B cell (primary cell): Measurements from ENCODE around the gene ARHGEF7. TPM values are rescaled to one million over a fixed set of nuclear protein-coding genes. Genes with fewer than 3 reads are reported as not detected.

Experiments used
- ATAC-seq: fragments of 200-7000 bp; cut with Tn5 transposase; one replicate; pipeline ENCODE4 v1.10.0; 2021; ENCODE audit warnings: low read depth, mild to moderate bottlenecking, moderate number of reproducible peaks, moderate library complexity
- CTCF ChIA-PET: fragments of 350-600 bp; sonication (Branson Sonifier 250); formaldehyde crosslinking; loops from one replicate; lab custom pipeline; 2021; ENCODE audit warnings: antibody characterized with exemption, inconsistent platforms; lab: Charles Lee
- POLR2A ChIA-PET: fragments of 350-600 bp; sonication (Branson Sonifier 250); formaldehyde crosslinking; loops from one replicate; lab custom pipeline; 2021; ENCODE audit warnings: antibody characterized with exemption; lab: Charles Lee
- DNase-seq: peaks from one replicate; pipeline ENCODE4 v3.0.0; 2013
- H2AFZ ChIP-seq: 2 replicates; pipeline ENCODE4 v1.6.1; 2012; ENCODE audit warnings: mild to moderate bottlenecking, low read depth, low read length; ENCODE audit not compliant: insufficient read depth, poor library complexity, severe bottlenecking
- H3K27ac ChIP-seq, 2 donors: 1 replicate in 1 of 2; 2 replicates in 1 of 2; pipeline ENCODE4 v1.5.1; 2012 to 2013; ENCODE audit warnings: low read length in 2 of 2, mild to moderate bottlenecking in 2 of 2, moderate library complexity in 1 of 2
- H3K27me3 ChIP-seq, 4 experiments: fragments of 200-600 bp in 1 of 4; sonication (generic) in 1 of 4; replicated peaks in 1 of 4; 1 replicate in 2 of 4; 2 replicates in 2 of 4; pipeline versions ENCODE4 v1.6.1 to v1.7.0; 2013 to 2016; ENCODE audit warnings: low read length in 3 of 4, mild to moderate bottlenecking in 2 of 4, mixed read lengths in 1 of 4, moderate library complexity in 1 of 4; ENCODE audit not compliant: insufficient read depth in 4 of 4, control insufficient read depth in 3 of 4; ENCODE audit errors: control extremely low read depth in 1 of 4
- H3K36me3 ChIP-seq, 2 experiments: replicated peaks in 1 of 2; 1 replicate in 1 of 2; 2 replicates in 1 of 2; pipeline versions ENCODE4 v1.6.1 to v1.7.1; 2013; ENCODE audit warnings: low read length in 1 of 2; ENCODE audit not compliant: insufficient read depth in 2 of 2, control insufficient read depth in 1 of 2; ENCODE audit errors: control extremely low read depth in 1 of 2, extremely low read depth in 1 of 2
- H3K4me1 ChIP-seq, 2 donors: fragments of 200-600 bp in 1 of 2; sonication (generic) in 1 of 2; 1 replicate in 1 of 2; 2 replicates in 1 of 2; pipeline versions ENCODE4 v1.5.1 to v1.6.1; 2013 to 2017; ENCODE audit warnings: low read length in 2 of 2; ENCODE audit not compliant: control insufficient read depth in 2 of 2, insufficient read depth in 2 of 2
- H3K4me2 ChIP-seq: replicated peaks from 2 replicates; pipeline ENCODE3; 2012; ENCODE audit warnings: mild to moderate bottlenecking, low read depth, low read length; ENCODE audit not compliant: poor library complexity, severe bottlenecking
- H3K4me3 ChIP-seq, 5 experiments: fragments of 200-600 bp in 1 of 5; sonication (generic) in 1 of 5; 1 replicate in 3 of 5; 2 replicates in 2 of 5; pipeline versions ENCODE4 v1.5.1 to v1.7.0; 2011 to 2016; ENCODE audit warnings: low read length in 4 of 5, mild to moderate bottlenecking in 4 of 5, low read depth in 2 of 5, control low read depth in 1 of 5, moderate library complexity in 1 of 5; ENCODE audit not compliant: insufficient read depth in 1 of 5; ENCODE audit errors: control extremely low read depth in 1 of 5, extremely low read depth in 1 of 5
- H3K79me2 ChIP-seq: fragments of 200-600 bp; sonication (generic); one replicate; pipeline ENCODE4 v1.6.0; 2016; ENCODE audit warnings: low read length; ENCODE audit not compliant: control insufficient read depth, insufficient read depth
- H3K9ac ChIP-seq: fragments of 200-600 bp; sonication (generic); 2 replicates; pipeline ENCODE4 v1.6.1; 2017; ENCODE audit warnings: mild to moderate bottlenecking, low read length, moderate library complexity
- H3K9me3 ChIP-seq, 3 donors: one replicate each; pipeline versions ENCODE4 v1.6.1 to v1.7.1; 2013; ENCODE audit warnings: low read length in 2 of 3; ENCODE audit not compliant: control insufficient read depth in 2 of 3, insufficient read depth in 1 of 3; ENCODE audit errors: control extremely low read depth in 1 of 3
- H4K20me1 ChIP-seq: 2 replicates; pipeline ENCODE4 v1.6.0; 2012; ENCODE audit warnings: mild to moderate bottlenecking, low read length; ENCODE audit not compliant: insufficient read depth, control insufficient read depth, poor library complexity, severe bottlenecking
- H3K27ac Mint-ChIP-seq: one replicate; pipeline ENCODE4 v1.8.0; 2021; ENCODE audit warnings: mixed read lengths
- H3K27me3 Mint-ChIP-seq: one replicate; pipeline ENCODE4 v1.8.0; 2021; ENCODE audit warnings: mixed read lengths
- H3K4me1 Mint-ChIP-seq: one replicate; pipeline ENCODE4 v1.8.0; 2021; ENCODE audit warnings: mixed read lengths
- H3K4me3 Mint-ChIP-seq: one replicate; pipeline ENCODE4 v1.8.0; 2021; ENCODE audit warnings: mixed read lengths
- H3K9me3 Mint-ChIP-seq: one replicate; pipeline ENCODE4 v1.8.0; 2022; ENCODE audit warnings: mixed read lengths; ENCODE audit not compliant: insufficient read depth
- CTCF ChIP-seq: fragments of 200-600 bp; IDR thresholded peaks from one replicate; pipeline ENCODE4 v1.8.0; 2022; ENCODE audit warnings: antibody characterized with exemption, mild to moderate bottlenecking
- EZH2 ChIP-seq: IDR thresholded peaks from 2 replicates; pipeline ENCODE4 v1.6.1; 2012; ENCODE audit warnings: borderline replicate concordance, low read depth, mild to moderate bottlenecking, moderate library complexity, low read length; ENCODE audit not compliant: insufficient read depth, poor library complexity, severe bottlenecking
- WGBS: methylation state at CpG from one replicate; pipeline ENCODE4 v1.1.5; 2013; ENCODE audit warnings: missing lambda C conversion rate; ENCODE audit not compliant: insufficient coverage; 5-methylcytosine and 5-hydroxymethylcytosine counted together
- intact Hi-C: fragments of 100-400 bp; cut with micrococcal nuclease; formaldehyde crosslinking; loops from one replicate; pipeline ENCODE4 v1.10.0; 2022
- polyA plus RNA-seq: library from polyadenylated mRNA; depleted of rRNA; stranded (reverse); fragments of >200 nt; gene quantifications from 2 replicates; pipeline ENCODE4 v1.2.3, GENCODE V29; 2012
- total RNA-seq, 2 donors: library from RNA; stranded (reverse); fragments of 120-200 nt in 1 of 2; gene quantifications; 1 replicate in 1 of 2; 2 replicates in 1 of 2; pipeline versions ENCODE4 v1.2.3 to v1.2.4, GENCODE V29; 2013 to 2022

The ARHGEF7 gene
- total and polyA plus RNA-seq, 2 donors (not counting 1 experiment from before 2014, with no cell fraction given) = 62.3 to 125 TPM

- no peaks in the 10 kb centered on the region for H3K4me1 Mint-ChIP-seq
These were observed 208.4 kb downstream of the ARHGEF7 start for GRCh38 chr13:111323549-111323948.

GRCh38 chr13:111323950-111324651 lies 209.0 kb downstream of the ARHGEF7 start:
- Histone ChIP-seq H3K27me3 (no peaks in the 10 kb centered on the region), H3K4me3 (no peak overlapping the region), H3K9ac (no peak overlapping the region), H4K20me1 (no peaks in the 10 kb centered on the region), H3K79me2 (no peaks in the 10 kb centered on the region), H3K9me3 (no peaks in the 10 kb centered on the region), H3K4me1 (no peaks in the 10 kb centered on the region), H3K4me2 (no peak overlapping the region), H3K36me3 (no peaks in the 10 kb centered on the region), H2AFZ (no peak overlapping the region), H3K27ac (no peak overlapping the region)
- ChIA-PET POLR2A (no interaction called here), CTCF (no interaction called here)
- 83% methylated on average over 12 of the region's 17 CpGs for WGBS
- Mint-ChIP-seq H3K4me1 (no peaks in the 10 kb centered on the region), H3K4me3 (no peak overlapping the region), H3K27me3 (no peaks in the 10 kb centered on the region), H3K27ac (no peak overlapping the region), H3K9me3 (no peaks in the 10 kb centered on the region)
- DNase-seq (no peak), ATAC-seq (no peak)
- intact Hi-C loops = no loop called here
- TF ChIP-seq EZH2 (no peak), CTCF (no peak)

More at GRCh38 chr13:111323549-111323948, 208.4 kb downstream of the ARHGEF7 start:
- no peaks in the 10 kb centered on the region for H3K79me2 ChIP-seq
- ATAC-seq (no peak), DNase-seq (no peak)
- ChIA-PET POLR2A (no interaction called here), CTCF (no interaction called here)
- no peaks in the 10 kb centered on the region for H4K20me1 ChIP-seq
- no peak overlapping the region for H3K27ac Mint-ChIP-seq
- no peak overlapping the region for H3K4me2 ChIP-seq
- no peak overlapping the region for H2AFZ ChIP-seq
- H3K4me3 Mint-ChIP-seq = no peak overlapping the region
- intact Hi-C loops = no loop called here
- no peaks in the 10 kb centered on the region for H3K9me3 ChIP-seq
- H3K4me3 ChIP-seq = no peak overlapping the region
- H3K9ac ChIP-seq = no peak overlapping the region
- 90% methylated on average over 14 of the region's 14 CpGs for WGBS
- H3K27me3 ChIP-seq = no peaks in the 10 kb centered on the region
- H3K36me3 ChIP-seq = no peaks in the 10 kb centered on the region
- H3K4me1 ChIP-seq = no peaks in the 10 kb centered on the region
- H3K27me3 Mint-ChIP-seq = no peaks in the 10 kb centered on the region
- H3K9me3 Mint-ChIP-seq = no peaks in the 10 kb centered on the region
- no peak for TF ChIP-seq CTCF
- no peak overlapping the region for H3K27ac ChIP-seq
